Activated CD4-positive, alpha-beta T cell treated with anti-CD3 and anti-CD28 coated beads, Interleukin-2, amount 50 U/mL, for 24 hours (primary cell): Measurements from ENCODE around the gene VPS37B.
A peak's percentile ranks its signal among the peaks of the same experiment; 100 is the strongest.
"Not testable (repeated sequence)": the region's sequence is repeated elsewhere in the genome, so short reads cannot be mapped to it uniquely, and the experiment has no call there.

Experiments used
- DNase-seq, 2 donors: peaks; one replicate each; pipeline ENCODE4 v3.0.0-alpha.2; 2020; ENCODE audit warnings: low read depth in 1 of 2, low spot score in 1 of 2

The VPS37B gene, protein sequence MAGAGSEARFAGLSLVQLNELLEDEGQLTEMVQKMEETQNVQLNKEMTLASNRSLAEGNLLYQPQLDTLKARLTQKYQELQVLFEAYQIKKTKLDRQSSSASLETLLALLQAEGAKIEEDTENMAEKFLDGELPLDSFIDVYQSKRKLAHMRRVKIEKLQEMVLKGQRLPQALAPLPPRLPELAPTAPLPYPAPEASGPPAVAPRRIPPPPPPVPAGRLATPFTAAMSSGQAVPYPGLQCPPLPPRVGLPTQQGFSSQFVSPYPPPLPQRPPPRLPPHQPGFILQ

DNA sequence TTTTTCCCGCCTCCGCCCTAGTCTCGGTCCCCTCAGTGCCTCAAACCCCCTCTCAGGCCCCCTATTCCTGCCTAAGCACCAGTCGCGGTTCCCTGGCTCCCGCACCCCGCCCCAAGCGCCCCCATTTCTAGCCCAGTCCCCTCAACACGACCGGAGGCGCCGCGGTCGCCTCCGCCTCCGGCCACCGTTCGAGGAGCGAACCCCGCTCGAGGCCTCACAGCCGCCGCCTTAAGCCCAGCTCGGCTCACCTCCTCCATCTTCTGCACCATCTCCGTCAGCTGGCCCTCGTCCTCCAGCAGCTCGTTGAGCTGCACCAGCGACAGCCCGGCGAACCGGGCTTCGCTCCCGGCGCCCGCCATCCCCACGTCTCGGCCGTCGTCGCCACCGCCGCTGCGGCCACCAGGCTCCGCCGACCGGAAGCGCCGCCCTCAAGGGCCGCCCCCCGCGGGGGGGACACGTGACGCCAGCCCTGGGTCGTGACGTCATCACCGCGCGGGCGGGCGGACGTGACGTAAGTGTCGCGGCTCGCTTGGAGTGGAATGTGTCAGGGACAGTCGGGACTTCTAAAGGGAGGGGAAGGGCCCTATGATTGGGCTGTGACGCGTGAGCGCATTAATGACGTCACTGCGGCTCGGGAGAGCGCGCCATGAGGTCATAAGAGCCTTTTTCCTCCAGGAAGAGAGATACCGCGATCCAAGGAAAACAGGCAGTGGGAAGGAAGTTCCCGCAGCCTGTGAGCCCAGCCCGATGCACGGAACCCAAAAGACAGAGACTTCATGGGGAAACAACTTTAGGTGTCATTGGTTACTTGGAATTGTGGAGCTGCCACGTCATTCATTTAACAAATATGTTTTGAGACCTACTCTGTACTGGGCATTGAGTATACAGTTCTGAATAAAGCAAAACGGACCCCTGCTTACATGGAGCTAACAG lies at the start of gene VPS37B:
Gene VPS37B, minus strand, starts transcription at position 421 of the 933 bp plus-strand sequence. Its CDS starts 62 bp downstream, at position 359.
- DNase-seq, result peak; percentile 80 to 93

DNA sequence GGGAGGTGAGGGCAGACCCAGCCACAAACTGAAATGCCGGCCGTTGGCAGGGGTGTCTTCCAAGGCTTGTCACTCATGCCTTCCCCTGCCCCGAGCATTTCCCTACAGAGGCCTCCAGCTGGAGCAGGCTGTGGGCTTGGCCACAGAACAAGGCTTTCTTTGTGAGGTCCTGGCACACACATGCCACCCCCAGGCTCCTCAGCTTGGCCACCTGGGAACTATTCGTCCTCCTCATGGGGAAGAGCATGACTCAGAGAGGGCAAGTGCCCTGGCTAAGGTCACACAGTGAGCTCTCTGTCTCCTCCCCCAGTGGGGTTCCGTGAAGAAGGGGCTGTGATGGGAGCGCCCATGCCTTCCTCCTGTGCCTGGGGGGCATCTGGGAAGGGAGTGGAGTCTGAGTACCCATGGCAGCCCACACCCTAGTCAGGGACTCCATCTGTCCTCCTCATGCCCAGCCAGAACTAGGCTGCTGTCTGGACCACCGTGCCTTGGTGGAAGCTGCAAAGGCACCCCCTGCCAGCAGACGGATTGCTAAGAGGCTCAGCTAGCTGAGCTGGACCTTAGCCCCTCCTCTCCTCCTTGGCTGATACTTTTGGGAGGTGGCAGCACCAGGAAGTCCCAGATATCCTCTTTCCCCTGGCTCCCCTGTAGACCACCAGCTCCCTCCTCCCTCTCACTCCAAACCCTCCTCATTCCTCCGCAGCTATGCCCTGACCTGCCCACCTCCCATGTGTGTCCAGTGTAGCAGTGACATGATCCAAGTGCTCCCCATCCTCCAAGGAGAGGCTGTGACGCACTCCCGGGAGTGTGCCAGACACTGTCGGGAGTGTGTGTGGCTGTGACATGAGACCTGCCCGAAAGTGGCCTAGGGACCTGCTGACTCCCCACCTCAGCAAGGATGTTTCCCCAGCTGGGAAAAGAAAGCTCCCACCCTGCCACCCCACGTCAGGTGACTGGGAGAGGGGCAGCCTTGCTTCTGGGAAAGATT lies 49.0 kb upstream of the VPS37B start:
- DNase-seq, result no peak

DNA sequence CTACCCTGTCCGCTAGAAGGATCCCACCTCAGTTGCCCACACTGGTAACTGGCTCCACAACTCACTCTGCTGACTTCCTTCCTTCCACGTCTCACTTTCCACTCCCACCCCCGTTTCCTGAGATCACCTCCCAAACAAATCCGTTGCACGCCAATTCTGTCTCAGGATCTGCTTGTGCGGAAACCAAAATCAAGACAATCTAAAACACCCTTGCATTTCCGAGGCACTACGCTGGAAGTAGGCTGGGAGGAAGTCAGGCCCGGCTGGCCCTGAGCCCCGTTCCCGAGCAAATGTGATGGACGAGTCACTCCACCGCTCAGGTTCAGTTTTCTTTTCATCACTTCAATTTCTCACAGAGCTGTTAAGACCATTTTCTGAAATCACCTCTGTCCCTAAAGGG lies 47.3 kb upstream of the VPS37B start:
- DNase-seq, result no peak

DNA sequence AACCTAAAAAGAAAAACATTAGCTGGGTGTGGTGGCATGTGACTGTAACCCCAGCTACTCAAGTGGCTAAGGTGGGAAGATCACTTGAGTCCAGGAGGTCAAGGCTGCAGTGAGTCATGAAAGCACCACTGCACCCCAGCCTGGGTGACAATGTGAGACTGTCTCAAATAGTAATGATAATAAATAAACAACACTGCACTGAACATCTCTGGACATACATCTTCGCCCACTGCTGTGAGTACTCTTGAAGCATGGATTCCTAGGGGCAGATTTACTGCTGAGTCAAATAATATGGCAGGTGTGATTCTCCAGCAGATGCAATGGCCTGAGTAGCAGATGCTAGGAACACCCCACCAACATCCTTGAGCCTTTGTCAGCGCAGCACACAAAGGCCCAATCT lies 46.7 kb upstream of the VPS37B start:
- no peak for DNase-seq

DNA sequence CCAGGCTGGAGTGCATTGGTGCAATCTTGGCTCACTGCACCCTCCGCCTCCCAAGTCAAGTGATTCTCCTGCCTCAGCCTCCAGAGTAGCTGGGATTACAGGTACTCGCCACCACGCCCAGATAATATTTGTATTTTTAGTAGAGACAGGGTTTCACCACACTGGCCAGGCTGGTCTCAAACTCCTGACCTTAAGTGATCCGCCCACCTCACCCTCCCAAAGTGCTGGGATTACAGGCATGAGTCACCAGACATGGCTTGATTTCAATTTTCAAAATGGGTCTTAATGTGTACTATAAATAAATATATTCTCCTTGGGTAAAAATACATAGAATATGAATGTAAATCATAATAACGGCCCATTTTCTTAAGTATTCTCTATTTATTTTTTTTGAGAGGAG lies 45.4 kb upstream of the VPS37B start:
- not testable (repeated sequence) for DNase-seq

DNA sequence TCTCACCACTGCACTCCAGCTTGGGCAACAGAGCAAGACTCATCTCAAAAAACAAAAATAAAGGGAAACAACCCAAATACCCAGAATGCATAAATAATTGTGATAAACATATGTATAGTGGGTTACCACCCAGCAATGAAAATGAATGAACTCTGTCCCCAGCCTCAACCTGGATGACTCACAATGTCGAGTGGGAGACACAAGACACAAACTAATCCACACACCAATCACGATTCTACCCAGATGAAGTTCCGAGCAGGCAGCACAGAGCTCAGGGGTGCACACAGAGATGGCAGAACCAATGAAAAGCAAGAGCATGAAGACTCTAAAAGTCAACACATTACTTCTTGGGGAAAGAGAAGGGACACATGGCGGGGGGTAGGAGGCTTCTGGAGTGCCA lies 43.2 kb upstream of the VPS37B start:
- no peak for DNase-seq

DNA sequence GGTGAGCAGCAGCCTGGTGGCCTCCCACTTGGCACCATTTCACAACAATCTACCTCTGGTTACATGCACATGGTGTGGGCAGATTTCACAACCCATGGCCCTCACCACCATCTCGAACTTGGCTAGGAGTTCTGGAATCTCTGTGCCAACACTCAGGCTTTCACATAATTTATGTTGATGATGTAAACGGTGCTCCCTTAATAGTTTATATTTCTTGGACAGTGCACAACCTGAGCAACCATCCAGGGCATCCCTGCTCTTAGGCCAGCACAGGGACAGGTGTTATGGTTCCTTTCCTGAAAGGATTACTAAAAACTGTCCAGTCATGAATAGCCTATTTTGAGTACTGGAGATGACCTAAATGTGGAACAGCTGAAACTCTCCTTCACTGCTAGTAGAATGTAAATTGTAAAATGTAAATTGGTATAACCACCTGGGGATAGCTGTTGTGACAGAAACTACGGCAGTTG lies 41.7 kb upstream of the VPS37B start:
- no peak for DNase-seq

DNA sequence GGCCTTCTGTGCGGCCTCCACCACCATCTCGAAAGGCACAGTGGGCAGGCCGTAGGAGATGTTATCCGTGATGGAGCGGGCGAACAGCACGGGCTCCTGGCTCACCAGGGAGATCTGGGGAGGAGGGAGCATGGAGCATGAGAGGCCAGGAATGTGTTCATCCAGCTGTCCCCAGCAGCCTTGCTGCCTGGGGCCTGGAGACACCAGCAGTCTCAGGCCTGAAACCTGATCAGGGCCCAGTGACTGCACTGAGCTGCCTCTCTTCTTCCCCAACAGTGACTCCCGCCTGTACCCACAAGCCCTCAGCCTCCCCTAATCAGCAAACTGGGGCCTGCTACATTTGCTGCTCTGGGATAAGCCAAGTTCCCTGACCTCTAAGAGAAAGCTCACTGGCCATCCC lies 39.4 kb upstream of the VPS37B start:
- DNase-seq, result no peak

DNA sequence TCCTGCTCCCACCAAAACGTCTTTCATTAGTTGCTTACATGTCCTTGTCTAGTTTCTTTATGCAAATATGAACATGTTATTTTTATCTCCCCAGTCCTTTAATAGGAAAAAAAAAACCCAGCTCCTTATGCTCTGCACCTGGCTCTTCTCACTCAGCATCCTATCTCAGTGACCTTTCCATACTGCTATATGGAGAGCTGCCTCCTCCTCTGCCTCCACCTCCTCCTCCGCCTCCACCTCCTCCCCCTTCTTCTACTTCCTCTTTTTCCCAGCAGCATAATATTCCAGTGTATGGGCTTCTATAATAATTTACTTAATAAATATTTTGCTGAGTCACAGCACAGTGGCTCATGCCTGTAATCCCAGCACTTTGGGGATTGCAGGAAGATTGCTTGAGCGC lies 38.8 kb upstream of the VPS37B start:
- DNase-seq, result no peak

DNA sequence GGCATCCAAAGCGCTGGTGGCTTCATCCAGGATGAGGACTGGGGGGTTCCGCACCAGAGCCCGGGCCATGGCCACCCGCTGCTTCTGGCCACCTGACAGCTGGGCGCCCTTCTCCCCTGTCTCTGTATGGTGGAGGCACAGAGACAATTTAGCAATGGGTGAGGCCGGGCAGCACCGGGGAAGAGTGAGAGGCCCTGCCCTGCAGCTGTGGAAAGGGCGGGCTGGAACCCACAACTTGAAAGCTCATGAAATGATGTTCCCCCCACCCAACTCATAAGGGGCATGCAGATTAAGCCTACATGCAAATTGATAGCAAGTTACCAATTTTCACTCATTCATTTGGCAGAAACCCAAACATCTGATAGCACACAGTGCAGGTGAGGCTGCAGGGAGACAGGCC lies 36.3 kb upstream of the VPS37B start:
- DNase-seq, result no peak

DNA sequence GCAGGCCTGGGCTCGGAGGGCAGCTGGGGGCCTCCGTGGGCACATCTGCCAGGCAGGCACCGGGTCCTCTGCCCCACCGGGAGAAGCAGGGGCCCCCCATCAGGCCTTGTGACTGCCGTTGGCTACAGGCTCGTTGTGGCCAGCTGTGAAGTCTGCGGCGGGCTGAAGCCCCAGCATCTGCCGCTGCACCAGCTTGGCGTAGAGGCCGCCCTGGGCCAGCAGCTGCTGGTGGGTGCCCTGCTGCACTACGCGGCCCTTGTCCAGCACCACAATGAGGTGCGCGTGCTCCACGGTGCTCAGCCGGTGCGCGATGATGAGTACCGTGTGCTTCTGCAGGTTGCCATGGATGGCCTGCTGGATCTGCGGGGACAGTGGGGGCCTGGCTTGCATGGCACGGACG lies 33.9 kb upstream of the VPS37B start:
- DNase-seq, result no peak

DNA sequence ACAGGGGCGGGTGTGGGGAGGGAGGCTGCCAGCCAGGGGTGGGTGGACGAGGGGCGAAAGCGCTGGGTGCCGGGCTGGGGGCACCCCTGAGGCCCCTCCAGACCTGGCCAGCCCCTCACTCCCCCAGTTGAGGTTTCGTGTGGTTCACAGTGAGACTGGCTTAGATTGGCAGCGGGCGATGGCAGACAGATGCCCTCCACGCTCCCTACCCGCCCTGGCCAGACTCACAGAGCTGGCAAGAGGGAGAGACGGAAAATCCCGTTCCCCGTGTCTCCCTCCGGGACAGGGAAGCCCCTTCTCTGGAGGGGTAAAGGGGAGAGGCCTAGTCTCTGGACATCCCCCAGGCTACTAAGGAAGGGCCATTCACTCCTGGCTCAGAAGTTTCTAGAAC lies 33.2 kb upstream of the VPS37B start:
- no peak for DNase-seq

DNA sequence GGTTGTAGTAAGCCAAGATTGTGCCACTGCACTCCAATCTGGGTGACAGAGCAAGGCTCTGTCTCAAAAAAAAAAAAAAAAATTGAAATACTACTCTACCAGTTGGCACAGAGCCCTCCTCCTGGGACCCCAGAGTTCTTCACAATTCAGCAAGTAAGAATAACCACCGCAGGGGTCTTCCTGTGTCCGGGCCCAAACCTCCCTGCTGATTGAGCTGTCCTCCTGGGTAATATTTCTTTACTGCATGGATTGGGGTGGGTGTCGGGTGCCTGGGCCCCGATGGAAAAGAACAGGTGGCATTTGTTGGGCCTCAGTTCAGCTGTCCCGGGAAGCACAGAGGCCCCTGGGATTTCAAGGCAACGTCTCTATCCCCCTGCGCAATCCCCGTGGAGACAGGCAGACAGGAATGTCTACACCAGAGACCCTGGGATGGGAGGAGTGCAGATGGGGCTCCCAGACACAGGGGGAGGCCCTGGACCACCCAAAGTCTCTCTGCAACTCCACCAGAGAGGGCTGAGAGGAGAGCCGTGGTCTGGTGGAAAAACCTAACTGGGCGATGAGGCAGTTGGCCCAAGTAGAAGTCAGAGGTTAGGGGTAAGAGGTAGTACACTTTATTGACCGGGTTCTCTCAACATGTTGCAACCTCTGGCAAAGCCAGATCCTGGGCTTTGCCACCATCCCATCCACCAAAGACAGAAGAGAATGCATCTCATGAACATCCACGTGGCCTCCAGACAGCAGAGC lies 32.7 kb upstream of the VPS37B start:
- no peak for DNase-seq

DNA sequence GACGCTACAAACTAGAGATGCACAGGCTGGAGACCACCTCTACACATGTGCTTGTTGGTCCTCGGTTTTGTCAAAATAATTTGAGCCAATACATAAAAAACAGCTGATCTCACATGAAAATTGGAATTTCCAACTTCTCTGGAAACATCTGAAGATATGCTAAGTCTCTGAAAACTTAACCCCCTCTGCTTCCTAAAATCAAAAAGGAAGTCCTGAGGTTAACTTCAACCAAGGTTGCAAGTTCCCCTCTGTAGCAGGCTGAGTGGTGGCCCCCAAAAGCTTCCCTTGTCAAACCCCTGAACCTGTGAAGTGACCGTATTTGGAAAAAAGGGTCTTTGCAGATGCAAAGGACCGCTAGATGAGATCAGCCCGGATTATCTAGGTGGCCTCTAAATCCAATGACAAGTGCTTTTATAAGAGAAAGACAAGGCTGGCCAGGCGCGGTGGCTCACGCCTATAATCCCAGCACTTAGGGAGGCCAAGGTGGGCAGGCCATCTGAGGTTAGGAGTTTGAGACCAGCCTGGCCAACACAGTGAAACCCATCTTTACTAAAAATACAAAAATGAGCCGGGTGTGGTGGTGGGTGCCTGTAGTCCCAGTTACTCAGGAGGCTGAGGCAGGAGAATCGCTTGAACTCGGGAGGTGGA lies 32.0 kb upstream of the VPS37B start:
- DNase-seq, result no peak

DNA sequence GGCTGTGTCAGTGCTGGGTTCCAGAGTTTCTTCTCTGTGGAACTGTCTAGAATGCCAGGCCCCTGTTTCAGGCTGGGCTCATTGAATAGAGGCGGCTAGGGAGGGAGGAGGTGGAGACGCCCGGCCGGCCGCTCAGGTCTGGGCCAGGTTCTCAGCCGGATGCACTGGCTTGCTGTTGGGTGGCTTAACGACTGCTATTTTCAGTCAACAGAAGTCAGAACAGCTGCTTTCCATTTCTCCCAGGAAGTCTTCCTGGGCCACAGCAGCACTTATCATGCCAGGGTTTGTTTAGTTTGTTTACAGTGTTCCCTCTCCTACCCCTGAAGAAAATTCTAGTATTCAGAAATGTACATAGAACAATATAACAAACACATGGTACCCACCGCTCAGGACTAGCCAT lies 26.0 kb upstream of the VPS37B start:
- DNase-seq, result no peak

DNA sequence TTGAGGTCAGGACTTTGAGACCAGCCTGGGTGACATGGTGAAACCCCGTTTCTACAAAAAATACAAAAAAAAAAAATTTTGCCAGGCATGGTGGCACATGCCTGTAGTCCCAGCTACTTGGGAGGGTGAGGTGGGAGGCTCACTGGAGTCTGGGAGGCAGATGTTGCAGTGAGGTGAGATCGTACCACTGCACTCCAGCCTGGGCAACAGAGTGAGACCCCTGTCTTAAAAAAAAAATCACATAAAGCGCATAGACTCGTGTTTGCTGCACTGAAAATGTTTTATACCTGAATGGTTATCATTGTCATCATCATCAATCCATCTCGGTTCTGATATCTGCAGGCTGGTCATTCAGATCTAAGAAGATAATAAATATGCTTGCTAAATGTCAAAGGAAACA lies 24.8 kb upstream of the VPS37B start:
- DNase-seq, result no peak

DNA sequence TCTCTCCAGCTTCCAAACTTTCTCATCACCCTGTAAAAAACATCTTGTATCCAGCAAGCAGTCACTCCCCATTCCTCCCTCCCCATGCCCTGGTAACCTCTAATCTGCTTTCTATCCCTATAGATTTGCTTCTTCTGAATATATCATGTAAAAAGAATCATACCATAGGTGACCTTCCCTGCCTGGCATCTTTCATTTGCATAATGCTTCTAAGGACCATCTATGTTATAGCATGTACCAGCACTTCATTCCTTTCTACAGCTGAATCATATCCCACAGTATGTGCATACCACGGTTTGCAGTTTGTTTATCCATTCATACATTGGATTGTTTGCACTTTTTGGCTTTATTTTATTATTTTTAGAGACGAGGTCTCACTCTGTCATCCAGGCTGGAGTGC lies 22.9 kb upstream of the VPS37B start:
- DNase-seq, result no peak

DNA sequence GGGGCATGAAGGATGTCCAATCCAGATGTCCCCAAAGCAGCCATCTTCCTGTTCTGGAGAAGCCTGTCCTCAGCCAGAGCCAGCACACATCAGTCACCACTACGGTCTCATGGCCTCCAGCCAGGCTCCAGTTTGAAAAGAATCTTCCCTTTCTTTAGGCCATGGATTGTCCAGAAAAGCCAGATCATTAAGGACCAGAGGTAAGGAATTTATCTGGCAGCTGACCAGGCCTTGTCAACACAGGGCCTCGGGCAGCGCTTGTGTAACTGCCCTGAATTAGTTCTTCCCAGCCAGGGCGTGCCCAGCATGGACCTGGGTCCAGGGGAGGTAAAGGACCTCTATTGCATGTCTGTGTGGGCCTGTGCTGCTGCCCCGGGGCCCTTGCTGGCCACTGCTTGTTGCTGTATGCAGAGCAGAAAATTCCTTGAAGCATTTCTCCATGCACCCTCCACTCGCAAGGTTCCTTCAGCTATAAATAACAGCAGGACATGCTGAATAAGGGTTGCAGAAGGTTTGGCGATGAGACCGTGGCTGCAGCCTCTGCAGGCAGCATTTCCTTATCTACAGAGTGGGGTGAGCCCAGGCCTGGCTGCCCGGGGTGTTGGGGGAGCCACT lies 21.7 kb upstream of the VPS37B start:
- DNase-seq, result no peak

DNA sequence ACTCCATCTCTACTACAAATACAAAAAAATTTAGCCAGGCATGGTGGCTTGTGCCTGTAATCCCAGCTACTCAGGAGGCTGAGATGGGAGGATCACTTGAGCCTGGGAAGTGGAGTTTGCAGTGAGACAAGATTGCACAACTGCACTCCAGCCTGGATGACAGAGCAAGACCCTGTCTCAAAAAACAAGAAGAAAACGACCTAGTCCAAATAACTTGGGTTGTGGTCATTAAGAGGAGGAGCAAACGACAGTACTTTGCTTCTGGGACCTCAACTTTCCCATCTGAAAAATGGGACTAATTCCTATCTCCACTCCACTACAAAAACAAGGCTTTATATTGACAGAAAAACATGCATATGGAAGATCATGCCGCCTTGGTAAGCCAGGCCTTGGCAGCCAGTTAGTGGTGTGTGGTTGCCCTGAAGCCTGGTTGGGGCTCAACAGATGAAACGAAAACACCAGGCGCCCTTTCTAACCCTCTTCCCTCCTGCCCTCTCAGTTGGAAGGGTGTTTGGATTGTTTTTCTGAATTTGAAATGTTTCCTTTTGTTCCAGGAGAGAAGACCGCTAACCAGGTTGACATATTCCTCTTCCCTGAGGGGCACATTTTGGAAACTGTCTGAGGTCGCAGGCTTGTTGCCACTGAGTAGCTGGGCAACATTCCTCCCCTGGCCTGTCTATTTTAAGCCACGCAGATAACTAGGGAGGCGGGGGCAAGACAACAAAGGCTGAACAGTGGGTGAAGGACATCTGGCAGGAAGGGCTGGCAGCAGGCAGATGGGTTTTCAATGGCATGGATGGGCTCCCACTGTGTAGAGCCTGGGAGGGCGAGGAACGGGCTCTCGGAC lies 13.7 kb upstream of the VPS37B start:
- no peak for DNase-seq
